ENCODE data around the gene PTGES2. TPM values are rescaled to one million over a fixed set of nuclear protein-coding genes. Genes with fewer than 3 reads are reported as not detected.
A peak's percentile ranks its signal among the peaks of the same experiment; 100 is the strongest.

PTGES2 gene
- total RNA-seq, 1 donor from 2014 or later, result 74.8 TPM

DNA sequence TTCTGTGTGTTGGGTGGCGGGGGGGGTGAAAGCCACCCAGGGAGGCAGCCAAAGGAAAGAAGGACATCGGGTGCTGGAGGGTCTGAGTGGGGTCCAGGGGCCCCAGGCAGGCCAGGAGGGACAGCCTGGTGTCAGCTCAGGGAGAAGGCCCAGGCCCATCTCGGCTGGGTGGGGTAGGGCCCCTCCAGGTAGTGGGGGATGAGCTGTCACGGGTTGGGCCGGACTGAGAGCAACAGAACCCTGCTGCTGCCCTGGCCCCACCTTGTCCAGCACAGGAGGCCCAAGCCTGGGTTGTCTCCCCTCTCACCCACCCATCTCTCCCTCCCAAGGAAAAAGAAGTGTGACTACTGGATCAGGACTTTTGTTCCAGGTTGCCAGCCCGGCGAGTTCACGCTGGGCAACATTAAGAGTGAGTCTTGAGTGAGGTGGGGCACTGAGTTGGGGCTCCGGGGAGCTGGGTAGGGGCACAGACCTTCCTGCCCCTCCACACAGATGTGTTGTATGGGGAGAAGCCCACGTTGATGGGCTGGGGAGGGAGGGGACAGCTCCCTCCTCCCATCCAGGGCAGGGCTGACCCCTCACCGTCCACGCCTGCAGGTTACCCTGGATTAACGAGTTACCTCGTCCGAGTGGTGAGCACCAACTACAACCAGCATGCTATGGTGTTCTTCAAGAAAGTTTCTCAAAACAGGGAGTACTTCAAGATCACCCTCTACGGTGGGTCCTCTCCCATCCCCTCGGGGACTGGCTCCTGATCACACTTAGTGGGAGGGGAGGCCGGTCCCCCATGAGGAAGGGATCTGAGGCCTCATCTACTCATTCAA is 24.0 kb upstream of the PTGES2 start:
- H3K4me3 Mint-ChIP-seq, result no peak overlapping the region
- no peak for TF ChIP-seq CTCF (IDR thresholded peaks at IDR 0.05; ENCODE audit: unreplicated experiment)
- H3K27me3 Mint-ChIP-seq (ENCODE audit: low read depth), result no peaks in the 10 kb centered on the region
- H3K4me1 Mint-ChIP-seq, result peaks cover 21% of the 10 kb centered on the region
- no peak for DNase-seq (ENCODE audit: low spot score in 2 of 2, unreplicated experiment in 2 of 2)
- H3K27ac Mint-ChIP-seq, result no peak overlapping the region
- H3K36me3 Mint-ChIP-seq, result no peaks in the 10 kb centered on the region
- H3K9me3 Mint-ChIP-seq, result no peaks in the 10 kb centered on the region

GRCh38 chr9:128150594-128151308 is 23.2 kb upstream of the PTGES2 start:
- no peak overlapping the region for H3K27ac Mint-ChIP-seq
- no peaks in the 10 kb centered on the region for H3K36me3 Mint-ChIP-seq
- no peaks in the 10 kb centered on the region for H3K27me3 Mint-ChIP-seq (ENCODE audit: low read depth)
- no peak for DNase-seq (ENCODE audit: low spot score in 2 of 2, unreplicated experiment in 2 of 2)
- H3K4me3 Mint-ChIP-seq, result no peak overlapping the region
- no peaks in the 10 kb centered on the region for H3K9me3 Mint-ChIP-seq
- TF ChIP-seq CTCF (IDR thresholded peaks at IDR 0.05; ENCODE audit: unreplicated experiment), result no peak
- H3K4me1 Mint-ChIP-seq, result peaks cover 21% of the 10 kb centered on the region

GRCh38 chr9:128149951-128150593 is 22.5 kb upstream of the PTGES2 start:
- Mint-ChIP-seq H3K4me1 (peaks cover 25% of the 10 kb centered on the region), H3K27me3 (ENCODE audit: low read depth) (no peaks in the 10 kb centered on the region), H3K36me3 (no peaks in the 10 kb centered on the region), H3K4me3 (no peak overlapping the region), H3K27ac (peak overlapping the region; percentile 66), H3K9me3 (no peaks in the 10 kb centered on the region)
- DNase-seq (ENCODE audit: low spot score in 2 of 2, unreplicated experiment in 2 of 2), result no peak
- TF ChIP-seq CTCF (IDR thresholded peaks at IDR 0.05; ENCODE audit: unreplicated experiment), result no peak

DNA sequence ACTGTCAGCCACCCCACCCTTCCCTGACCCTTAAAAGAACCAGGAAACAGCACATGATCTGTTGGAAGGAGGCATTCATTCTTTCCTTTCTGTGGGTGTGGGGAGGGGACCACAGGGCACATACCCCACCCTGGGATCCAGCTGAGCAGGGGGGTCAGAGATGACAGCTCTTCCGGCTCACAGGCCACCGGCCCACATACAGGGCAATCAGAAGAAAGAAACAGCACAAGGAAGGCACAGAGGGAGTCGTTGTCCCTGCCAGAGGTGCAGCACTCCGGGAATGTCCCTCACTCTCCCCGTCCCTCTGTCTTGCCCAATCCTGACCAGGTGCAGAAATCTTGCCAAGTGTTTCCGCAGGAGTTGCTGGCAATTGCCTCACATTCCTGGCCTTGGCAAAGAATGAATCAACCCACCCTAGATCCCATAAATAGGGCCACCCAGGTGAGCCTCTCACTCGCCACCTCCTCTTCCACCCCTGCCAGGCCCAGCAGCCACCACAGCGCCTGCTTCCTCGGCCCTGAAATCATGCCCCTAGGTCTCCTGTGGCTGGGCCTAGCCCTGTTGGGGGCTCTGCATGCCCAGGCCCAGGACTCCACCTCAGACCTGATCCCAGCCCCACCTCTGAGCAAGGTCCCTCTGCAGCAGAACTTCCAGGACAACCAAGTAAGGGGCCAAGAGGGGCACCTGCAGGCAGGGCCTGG is 21.6 kb upstream of the PTGES2 start, which contains the start of gene LCN2:
Gene LCN2, plus strand, starts transcription at position 453 of the 701 bp plus-strand sequence. Its CDS starts 73 bp downstream, at position 526.
- DNase-seq (ENCODE audit: low spot score in 2 of 2, unreplicated experiment in 2 of 2), result no peak
- Mint-ChIP-seq H3K4me3 (no peak within 1 kb of the TSS), H3K36me3 (no peaks in the 10 kb centered on the region), H3K4me1 (peaks cover 25% of the 10 kb centered on the region), H3K27ac (peak within 1 kb of the TSS; percentile 78), H3K27me3 (ENCODE audit: low read depth) (no peaks in the 10 kb centered on the region), H3K9me3 (no peaks in the 10 kb centered on the region)
- TF ChIP-seq CTCF (IDR thresholded peaks at IDR 0.05; ENCODE audit: unreplicated experiment), result no peak

DNA sequence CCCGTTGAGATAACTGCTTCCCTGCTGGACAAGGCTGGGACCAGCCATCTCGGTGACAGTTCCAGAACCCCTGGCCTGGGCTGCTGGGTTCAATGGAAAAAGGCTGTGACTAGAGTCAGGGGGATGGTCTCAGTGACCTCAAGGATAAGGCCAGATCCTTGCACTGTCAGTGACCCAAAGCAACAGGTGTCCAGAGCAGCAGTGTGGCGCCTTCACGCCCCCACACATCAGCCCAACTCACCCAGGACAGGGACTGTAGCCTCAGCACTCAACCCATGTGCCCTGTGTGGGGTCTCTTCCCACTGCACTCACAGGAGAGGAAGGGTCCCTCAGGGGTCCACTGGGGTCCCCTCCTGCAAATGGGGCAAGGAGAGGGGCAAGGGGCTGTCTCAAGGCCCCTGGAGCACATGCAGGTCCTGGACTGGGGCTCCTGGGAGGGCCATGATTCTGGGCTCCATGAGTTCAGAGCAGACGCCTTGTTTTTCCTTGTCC is 21.0 kb upstream of the PTGES2 start:
- no peak overlapping the region for H3K4me3 Mint-ChIP-seq
- no peak for TF ChIP-seq CTCF (IDR thresholded peaks at IDR 0.05; ENCODE audit: unreplicated experiment)
- no peaks in the 10 kb centered on the region for H3K36me3 Mint-ChIP-seq
- H3K4me1 Mint-ChIP-seq, result peaks cover 27% of the 10 kb centered on the region
- no peaks in the 10 kb centered on the region for H3K9me3 Mint-ChIP-seq
- no peak for DNase-seq (ENCODE audit: low spot score in 2 of 2, unreplicated experiment in 2 of 2)
- H3K27ac Mint-ChIP-seq, result peak overlapping the region; percentile 78
- H3K27me3 Mint-ChIP-seq (ENCODE audit: low read depth), result no peaks in the 10 kb centered on the region
